Lung (tissue), 12 donors: ENCODE results near the gene COL1A1. TPM values are rescaled to one million over a fixed set of nuclear protein-coding genes. Genes with fewer than 3 reads are reported as not detected.

Source experiments
- ATAC-seq: fragments of 200-7000 bp; cut with Tn5 transposase; one replicate; pipeline ENCODE4 v1.9.1; 2020; ENCODE audit warnings: moderate number of reproducible peaks; ENCODE audit not compliant: insufficient read depth, low FRiP score
- DNase-seq, 3 donors: peaks; one replicate each; pipeline ENCODE4 v3.0.0-alpha.2; 2013 to 2017
- H3K27ac ChIP-seq, 2 donors: one replicate each; pipeline ENCODE4 v1.5.1; 2013; ENCODE audit warnings: mild to moderate bottlenecking in 2 of 2, moderate library complexity in 2 of 2, control low read depth in 1 of 2, inconsistent platforms in 1 of 2, low read depth in 1 of 2, low read length in 1 of 2
- H3K27me3 ChIP-seq, 3 donors: one replicate each; pipeline ENCODE4 v1.5.1; 2013; ENCODE audit warnings: low read length in 2 of 3; ENCODE audit not compliant: control insufficient read depth in 3 of 3, insufficient read depth in 3 of 3
- H3K36me3 ChIP-seq, 4 donors: one replicate each; pipeline ENCODE4 v1.5.1; 2013; ENCODE audit warnings: low read length in 4 of 4, mild to moderate bottlenecking in 1 of 4, moderate library complexity in 1 of 4; ENCODE audit not compliant: control insufficient read depth in 4 of 4, insufficient read depth in 4 of 4
- H3K4me1 ChIP-seq, 5 donors: one replicate each; pipeline ENCODE4 v1.5.1; 2013; ENCODE audit warnings: low read length in 5 of 5, mild to moderate bottlenecking in 2 of 5, moderate library complexity in 1 of 5; ENCODE audit not compliant: control insufficient read depth in 5 of 5, insufficient read depth in 5 of 5
- H3K4me3 ChIP-seq: one replicate; pipeline ENCODE4 v1.5.1; 2013; ENCODE audit warnings: mild to moderate bottlenecking, control low read depth, moderate library complexity
- H3K9ac ChIP-seq, 2 donors: one replicate each; pipeline ENCODE4 v1.5.1; 2013; ENCODE audit warnings: low read length in 2 of 2, control low read depth in 1 of 2; ENCODE audit not compliant: insufficient read depth in 1 of 2
- H3K9me3 ChIP-seq, 4 donors: one replicate each; pipeline ENCODE4 v1.5.1; 2013; ENCODE audit warnings: low read length in 3 of 4, mild to moderate bottlenecking in 1 of 4, moderate library complexity in 1 of 4; ENCODE audit not compliant: control insufficient read depth in 4 of 4, insufficient read depth in 3 of 4
- WGBS, 2 donors: extraction: QIAGEN DNeasy Blood & Tissue Kit; methylation state at CpG; one replicate each; pipeline ENCODE4 v1.1.7; 2013; 5-methylcytosine and 5-hydroxymethylcytosine counted together
- polyA plus RNA-seq, 2 donors: library from polyadenylated mRNA; stranded (reverse); fragments of 200-250 nt; gene quantifications; one replicate each; pipeline ENCODE4 v1.2.1, GENCODE V29; 2013
- total RNA-seq, 2 donors: library from RNA; depleted of rRNA in 1 of 2; stranded (reverse); fragments of >200 nt in 1 of 2; gene quantifications; one replicate each; pipeline ENCODE4 v1.2.1, GENCODE V29; 2014 to 2021
- TF ChIP-seq, protein P1 (sequence below): IDR thresholded peaks from 2 replicates; pipeline ENCODE4 v1.5.1; 2012; ENCODE audit warnings: mild to moderate bottlenecking; ENCODE audit errors: control extremely low read depth, extremely low read depth
- donor health status: control.
- donor health status: control.
- donor health status: Bipolar disorder and iron deficiency.
- donor health status: healthy.
- donor health status: DM: yes; HTN: yes; CAD: no.

COL1A1 gene
- total and polyA plus RNA-seq, 4 donors, result 30.5 to 1,330 (median 283) TPM

DNA sequence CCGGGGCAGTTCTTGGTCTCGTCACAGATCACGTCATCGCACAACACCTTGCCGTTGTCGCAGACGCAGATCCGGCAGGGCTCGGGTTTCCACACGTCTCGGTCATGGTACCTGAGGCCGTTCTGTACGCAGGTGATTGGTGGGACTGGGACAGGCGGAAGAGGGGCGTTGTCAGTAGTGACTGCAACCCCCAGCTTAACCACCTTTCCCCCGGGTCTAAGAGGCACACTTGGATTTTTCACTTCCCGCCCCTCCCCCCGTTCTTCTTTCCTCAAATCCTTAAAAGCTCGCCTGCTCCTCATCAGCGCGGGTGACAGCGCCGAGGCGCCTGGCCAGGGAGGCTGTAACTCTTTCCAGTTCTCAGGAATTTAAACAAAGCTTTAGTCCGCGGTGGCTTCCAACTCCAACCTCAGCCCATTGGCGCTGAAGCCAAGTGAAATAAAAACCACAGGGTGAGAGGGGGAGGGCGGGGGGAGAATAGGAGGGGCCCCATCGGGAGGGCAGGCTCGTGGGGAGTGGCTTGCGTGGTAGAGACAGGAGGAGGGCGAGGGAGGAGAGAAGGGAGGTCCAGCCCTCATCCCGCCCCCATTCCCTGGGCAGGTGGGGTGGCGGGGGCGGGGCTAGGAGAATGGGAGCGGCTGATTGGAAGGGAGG lies 1.5 kb downstream of the COL1A1 start:
- peak; percentile 81 for ATAC-seq
- no peak overlapping the region for H3K4me3 ChIP-seq
- peak overlapping the region; percentile 1 to 55 for H3K27ac ChIP-seq
- H3K27me3 ChIP-seq, result peaks cover 0 to 6% (median 0%) of the 10 kb centered on the region in 3 donors
- TF ChIP-seq, protein P1, sequence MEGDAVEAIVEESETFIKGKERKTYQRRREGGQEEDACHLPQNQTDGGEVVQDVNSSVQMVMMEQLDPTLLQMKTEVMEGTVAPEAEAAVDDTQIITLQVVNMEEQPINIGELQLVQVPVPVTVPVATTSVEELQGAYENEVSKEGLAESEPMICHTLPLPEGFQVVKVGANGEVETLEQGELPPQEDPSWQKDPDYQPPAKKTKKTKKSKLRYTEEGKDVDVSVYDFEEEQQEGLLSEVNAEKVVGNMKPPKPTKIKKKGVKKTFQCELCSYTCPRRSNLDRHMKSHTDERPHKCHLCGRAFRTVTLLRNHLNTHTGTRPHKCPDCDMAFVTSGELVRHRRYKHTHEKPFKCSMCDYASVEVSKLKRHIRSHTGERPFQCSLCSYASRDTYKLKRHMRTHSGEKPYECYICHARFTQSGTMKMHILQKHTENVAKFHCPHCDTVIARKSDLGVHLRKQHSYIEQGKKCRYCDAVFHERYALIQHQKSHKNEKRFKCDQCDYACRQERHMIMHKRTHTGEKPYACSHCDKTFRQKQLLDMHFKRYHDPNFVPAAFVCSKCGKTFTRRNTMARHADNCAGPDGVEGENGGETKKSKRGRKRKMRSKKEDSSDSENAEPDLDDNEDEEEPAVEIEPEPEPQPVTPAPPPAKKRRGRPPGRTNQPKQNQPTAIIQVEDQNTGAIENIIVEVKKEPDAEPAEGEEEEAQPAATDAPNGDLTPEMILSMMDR, result no peak
- H3K9ac ChIP-seq, result peak overlapping the region; percentile 51 to 84
- peak; percentile 98 to 99 (median 99) for DNase-seq
- H3K36me3 ChIP-seq, result peaks cover 0 to 42% (median 24%) of the 10 kb centered on the region in 4 donors
- WGBS, 2 donors, result 1 to 3% methylated on average over 35 to 36 of the region's 36 CpGs
- H3K4me1 ChIP-seq, result peaks cover 0 to 57% (median 29%) of the 10 kb centered on the region in 5 donors
- H3K9me3 ChIP-seq, result no peaks in the 10 kb centered on the region

DNA sequence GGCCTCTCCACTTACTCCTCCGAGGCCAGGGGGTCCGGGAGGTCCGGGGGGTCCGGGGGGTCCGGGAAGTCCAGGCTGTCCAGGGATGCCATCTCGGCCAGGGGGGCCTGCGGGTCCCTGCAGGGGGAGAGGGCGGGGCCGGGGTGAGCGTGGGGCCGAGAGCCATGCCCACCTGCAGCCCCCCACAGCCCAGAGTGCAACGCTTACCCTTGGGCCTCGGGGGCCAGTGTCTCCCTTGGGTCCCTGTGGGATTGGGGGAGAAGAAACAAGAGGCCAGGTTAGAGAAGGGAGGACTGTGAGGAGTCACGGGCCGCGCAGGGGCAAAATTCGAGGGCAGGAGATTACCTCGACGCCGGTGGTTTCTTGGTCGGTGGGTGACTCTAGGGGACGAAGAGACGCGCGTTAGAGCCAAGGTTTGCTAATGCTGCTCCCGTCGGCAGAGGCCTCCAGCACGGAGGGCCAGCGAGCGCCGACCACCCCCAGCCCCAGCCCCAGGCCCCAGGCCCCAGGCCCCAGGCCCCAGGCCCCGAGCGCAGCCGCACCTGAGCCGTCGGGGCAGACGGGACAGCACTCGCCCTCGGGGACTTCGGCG lies 2.1 kb downstream of the COL1A1 start:
- Histone ChIP-seq H3K27me3 (peaks cover 0 to 6% (median 0%) of the 10 kb centered on the region in 3 donors), H3K4me3 (no peak overlapping the region), H3K4me1 (peaks cover 0 to 53% (median 23%) of the 10 kb centered on the region in 5 donors), H3K9me3 (no peaks in the 10 kb centered on the region), H3K36me3 (peaks cover 0 to 47% (median 27%) of the 10 kb centered on the region in 4 donors), H3K27ac (peak overlapping the region in 1 of 2 donors; percentile 55), H3K9ac (peak overlapping the region in 1 of 2 donors; percentile 51)
- no peak for DNase-seq
- 38 to 50% methylated on average over 32 to 41 of the region's 41 CpGs for WGBS, 2 donors
- TF ChIP-seq, protein P1, result no peak
- ATAC-seq, result no peak

DNA sequence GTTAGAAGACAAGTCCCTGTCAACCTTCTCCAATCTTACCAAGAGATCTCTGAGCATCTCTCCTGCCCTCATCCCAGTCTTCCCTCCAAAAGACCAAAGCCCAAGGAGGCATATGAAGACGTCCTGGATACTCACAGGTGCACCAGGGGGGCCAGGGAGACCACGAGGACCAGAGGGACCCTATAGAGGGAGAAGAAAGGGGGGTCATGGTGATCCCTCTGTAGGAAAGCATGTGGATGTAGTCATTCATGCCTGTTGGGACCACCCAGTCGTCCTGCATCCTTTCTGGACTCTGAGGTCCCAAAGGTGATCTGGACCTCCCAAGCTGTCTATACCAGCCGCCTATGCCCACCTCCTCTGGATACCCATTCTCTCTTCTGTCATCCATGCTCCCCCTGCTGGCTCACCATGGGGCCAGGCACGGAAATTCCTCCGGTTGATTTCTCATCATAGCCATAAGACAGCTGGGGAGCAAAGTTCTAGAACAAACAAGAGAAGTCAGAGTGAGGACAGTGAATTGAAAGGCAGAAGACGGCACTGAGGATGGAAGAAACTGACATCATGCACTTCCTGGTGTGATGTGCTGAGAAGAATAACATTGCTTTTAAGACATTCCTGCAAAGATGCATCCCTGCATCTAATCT lies 3.3 kb downstream of the COL1A1 start:
- no peak overlapping the region for H3K27ac ChIP-seq
- H3K9me3 ChIP-seq, result no peaks in the 10 kb centered on the region
- peaks cover 0 to 46% (median 15%) of the 10 kb centered on the region in 5 donors for H3K4me1 ChIP-seq
- 23% methylated on average over 7 of the region's 7 CpGs for WGBS, 2 donors
- TF ChIP-seq, protein P1, result peak; percentile 40
- H3K36me3 ChIP-seq, result peaks cover 0 to 56% (median 31%) of the 10 kb centered on the region in 4 donors
- no peak overlapping the region for H3K9ac ChIP-seq
- ATAC-seq (no peak), DNase-seq (peak; percentile 57 to 60 (median 59))
- no peak overlapping the region for H3K4me3 ChIP-seq
- H3K27me3 ChIP-seq, result peaks cover 0 to 6% (median 0%) of the 10 kb centered on the region in 3 donors
